PC-3 (cell line): ENCODE results near the gene OR52W1. TPM values are rescaled to one million over a fixed set of nuclear protein-coding genes. Genes with fewer than 3 reads are reported as not detected.

Experiments
- ATAC-seq: fragments of 200-7000 bp; cut with Tn5 transposase; 2 replicates; pipeline ENCODE4 v1.9.1; 2020; ENCODE audit warnings: mild to moderate bottlenecking, moderate library complexity
- BruUV-seq: library from RNA; stranded (reverse); fragments of 400-500 nt; replicated peaks from 2 replicates; lab custom pipeline; 2021; lab: Mats Ljungman, UMichigan
- CTCF ChIA-PET: fragments of 300-600 bp; sonication (Branson Sonifier 250); formaldehyde crosslinking; loops from one replicate; lab custom pipeline; 2022; ENCODE audit warnings: antibody characterized with exemption; lab: Charles Lee
- POLR2A ChIA-PET: fragments of 300-600 bp; sonication (Branson Sonifier 250); formaldehyde crosslinking; loops from one replicate; lab custom pipeline; 2022; ENCODE audit warnings: antibody characterized with exemption; ENCODE audit not compliant: unreplicated experiment; lab: Charles Lee
- DNase-seq: peaks from one replicate; pipeline ENCODE4 v3.0.0-alpha.2; 2015
- H2AFZ ChIP-seq: fragments of 300-600 bp; sonication (generic); 2 replicates; pipeline ENCODE4 v1.6.0; 2016; ENCODE audit warnings: antibody characterized with exemption, low read length
- H3F3A ChIP-seq: fragments of 300-600 bp; sonication (generic); one replicate; pipeline ENCODE4 v1.6.0; 2017; ENCODE audit warnings: antibody characterized with exemption, low read length, control low read depth, mild to moderate bottlenecking; ENCODE audit not compliant: unreplicated experiment
- H3K27ac ChIP-seq: fragments of 300-600 bp; sonication (generic); 2 replicates; pipeline ENCODE4 v1.5.1; 2016; ENCODE audit warnings: mild to moderate bottlenecking, low read length
- H3K27me3 ChIP-seq: fragments of 300-600 bp; sonication (generic); 2 replicates; pipeline ENCODE4 v1.6.1; 2016; ENCODE audit warnings: low read length, mixed read lengths
- H3K36me3 ChIP-seq: fragments of 300-600 bp; sonication (generic); 2 replicates; pipeline ENCODE4 v1.6.1; 2016; ENCODE audit warnings: low read depth, mixed run types, low read length, mixed read lengths
- H3K4me1 ChIP-seq: fragments of 300-600 bp; sonication (generic); 2 replicates; pipeline ENCODE4 v1.5.1; 2016; ENCODE audit warnings: low read length; ENCODE audit not compliant: insufficient read depth
- H3K4me2 ChIP-seq: fragments of 300-600 bp; sonication (generic); 2 replicates; pipeline ENCODE4 v1.6.0; 2016; ENCODE audit warnings: low read length
- H3K4me3 ChIP-seq: fragments of 300-600 bp; sonication (generic); 2 replicates; pipeline ENCODE4 v1.5.1; 2016; ENCODE audit warnings: mild to moderate bottlenecking, low read length, mixed read lengths
- H3K79me2 ChIP-seq: fragments of 300-600 bp; sonication (generic); 2 replicates; pipeline ENCODE4 v1.6.1; 2017; ENCODE audit warnings: low read length, mixed read lengths
- H3K9ac ChIP-seq: fragments of 300-600 bp; sonication (generic); 2 replicates; pipeline ENCODE4 v1.6.0; 2016; ENCODE audit warnings: mild to moderate bottlenecking, low read length
- H3K9me2 ChIP-seq: fragments of 300-600 bp; sonication (generic); replicated peaks from 2 replicates; pipeline ENCODE4 v1.6.1; 2016; ENCODE audit warnings: mixed run types, low read length, mixed read lengths
- H3K9me3 ChIP-seq: fragments of 300-600 bp; sonication (generic); 2 replicates; pipeline ENCODE4 v1.6.1; 2016; ENCODE audit warnings: low read length, mixed read lengths
- H4K20me1 ChIP-seq: fragments of 300-600 bp; sonication (generic); 2 replicates; pipeline ENCODE4 v1.6.1; 2016; ENCODE audit warnings: low read length, mixed read lengths
- CTCF ChIP-seq: fragments of 300-600 bp; sonication (generic); conservative IDR thresholded peaks from 2 replicates; pipeline ENCODE4 v1.5.1; 2017; ENCODE audit warnings: antibody characterized with exemption, low read depth, mild to moderate bottlenecking, low read length
- EZH2 ChIP-seq: fragments of 300-600 bp; sonication (generic); IDR thresholded peaks from one replicate; pipeline ENCODE4 v1.6.1; 2017; ENCODE audit warnings: antibody characterized with exemption, mild to moderate bottlenecking, low read length; ENCODE audit not compliant: unreplicated experiment
- EZH2phosphoT487 ChIP-seq: fragments of 300-600 bp; sonication (generic); IDR thresholded peaks from 2 replicates; pipeline ENCODE4 v1.6.1; 2018; ENCODE audit warnings: mild to moderate bottlenecking, antibody characterized with exemption, low read length, borderline replicate concordance
- intact Hi-C: fragments of 100-400 bp; cut with micrococcal nuclease; formaldehyde crosslinking; loops from 2 replicates; pipeline ENCODE4 v1.9.0; 2023
- total RNA-seq: library from RNA; depleted of rRNA; stranded (reverse); fragments of >200 nt; gene quantifications from 2 replicates; pipeline ENCODE4 v1.2.3, GENCODE V29; 2014

Gene OR52W1
- total RNA-seq, 1 experiment from 2014 or later: not detected

DNA sequence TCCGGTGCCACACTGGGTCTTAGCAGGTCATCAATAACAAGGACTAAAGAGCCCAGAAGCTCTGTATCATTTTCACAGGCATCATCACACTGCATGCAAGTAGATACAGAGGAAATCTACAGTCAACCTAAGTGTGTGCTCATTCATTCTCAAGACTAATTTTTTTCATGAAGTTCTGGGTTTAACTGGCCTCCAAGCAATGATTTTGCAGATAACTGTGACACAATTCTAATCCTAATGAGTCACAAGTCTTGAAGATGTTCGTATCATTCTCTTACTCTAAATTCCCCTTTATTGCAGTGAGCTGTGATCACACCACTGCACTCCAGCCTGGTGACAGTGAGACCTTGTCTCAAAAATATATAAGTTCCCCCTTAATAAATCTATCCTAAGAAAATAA is 2.5 kb downstream of the OR52W1 start:
- H3K9ac ChIP-seq: no peak overlapping the region
- no peaks in the 10 kb centered on the region for H3K27me3 ChIP-seq
- H3K79me2 ChIP-seq: no peaks in the 10 kb centered on the region
- no peak overlapping the region for H2AFZ ChIP-seq
- ChIA-PET POLR2A (no interaction called here), CTCF (interaction anchor here (1.1 kb wide), 1 partner anchor 162 kb away, joined by 4 read pairs; no protein-coding TSS in a partner anchor)
- H3K4me2 ChIP-seq: no peak overlapping the region
- no peaks in the 10 kb centered on the region; the same call in 1 of the 2 replicates for H3K36me3 ChIP-seq
- no peaks in the 10 kb centered on the region for H3K4me1 ChIP-seq
- no peaks in the 10 kb centered on the region for H3K9me3 ChIP-seq
- ATAC-seq (no peak), DNase-seq (no peak)
- no peaks in the 10 kb centered on the region for H3F3A ChIP-seq
- no TSS peak for BruUV-seq
- TF ChIP-seq CTCF (no peak), EZH2phosphoT487 (no peak), EZH2 (no peak)
- H3K4me3 ChIP-seq: no peak overlapping the region
- intact Hi-C loops: no loop called here
- no peaks in the 10 kb centered on the region for H4K20me1 ChIP-seq
- H3K9me2 ChIP-seq: no peaks in the 10 kb centered on the region
- H3K27ac ChIP-seq: no peak overlapping the region

- no peak for DNase-seq
- H3K36me3 ChIP-seq: no peaks in the 10 kb centered on the region; the same call in 1 of the 2 replicates
- TF ChIP-seq CTCF (no peak), EZH2 (no peak), EZH2phosphoT487 (no peak)
- no peak overlapping the region for H3K9ac ChIP-seq
- H3K9me3 ChIP-seq: no peaks in the 10 kb centered on the region
- ATAC-seq: no peak
- ChIA-PET CTCF (interaction anchor here (1.1 kb wide), 1 partner anchor 161 kb away, joined by 4 read pairs; no protein-coding TSS in a partner anchor), POLR2A (no interaction called here)
- no peaks in the 10 kb centered on the region for H3K4me1 ChIP-seq
- H3K27me3 ChIP-seq: no peaks in the 10 kb centered on the region
- no peaks in the 10 kb centered on the region for H4K20me1 ChIP-seq
- intact Hi-C loops: no loop called here
- H2AFZ ChIP-seq: no peak overlapping the region
- no peak overlapping the region for H3K27ac ChIP-seq
- no TSS peak for BruUV-seq
- H3K4me2 ChIP-seq: no peak overlapping the region
- H3K9me2 ChIP-seq: no peaks in the 10 kb centered on the region
- no peaks in the 10 kb centered on the region for H3K79me2 ChIP-seq
- H3F3A ChIP-seq: no peaks in the 10 kb centered on the region
- H3K4me3 ChIP-seq: no peak overlapping the region
Observed at GRCh38 chr11:6202041-6202440, 3.0 kb downstream of the OR52W1 start.

GRCh38 chr11:6203327-6203726 is 4.3 kb downstream of the OR52W1 start:
- BruUV-seq: no TSS peak
- no peaks in the 10 kb centered on the region for H3K9me3 ChIP-seq
- H3K27me3 ChIP-seq: no peaks in the 10 kb centered on the region
- TF ChIP-seq EZH2phosphoT487 (no peak), EZH2 (no peak), CTCF (no peak)
- ChIA-PET POLR2A (no interaction called here), CTCF (no interaction called here)
- no peaks in the 10 kb centered on the region for H3K9me2 ChIP-seq
- no peaks in the 10 kb centered on the region for H3F3A ChIP-seq
- no peak overlapping the region for H3K4me3 ChIP-seq
- no peak overlapping the region for H3K9ac ChIP-seq
- intact Hi-C loops: no loop called here
- no peaks in the 10 kb centered on the region; the same call in 1 of the 2 replicates for H3K36me3 ChIP-seq
- ATAC-seq (no peak), DNase-seq (no peak)
- no peak overlapping the region for H3K27ac ChIP-seq
- H3K4me2 ChIP-seq: no peak overlapping the region
- H3K4me1 ChIP-seq: no peaks in the 10 kb centered on the region
- H3K79me2 ChIP-seq: no peaks in the 10 kb centered on the region
- H2AFZ ChIP-seq: no peak overlapping the region
- H4K20me1 ChIP-seq: no peaks in the 10 kb centered on the region
